ENCODE measurements around the gene OTOP3.

GRCh38 chr17:74904687-74905409 is 30.9 kb upstream of the OTOP3 start:
- TF ChIP-seq, protein P1, sequence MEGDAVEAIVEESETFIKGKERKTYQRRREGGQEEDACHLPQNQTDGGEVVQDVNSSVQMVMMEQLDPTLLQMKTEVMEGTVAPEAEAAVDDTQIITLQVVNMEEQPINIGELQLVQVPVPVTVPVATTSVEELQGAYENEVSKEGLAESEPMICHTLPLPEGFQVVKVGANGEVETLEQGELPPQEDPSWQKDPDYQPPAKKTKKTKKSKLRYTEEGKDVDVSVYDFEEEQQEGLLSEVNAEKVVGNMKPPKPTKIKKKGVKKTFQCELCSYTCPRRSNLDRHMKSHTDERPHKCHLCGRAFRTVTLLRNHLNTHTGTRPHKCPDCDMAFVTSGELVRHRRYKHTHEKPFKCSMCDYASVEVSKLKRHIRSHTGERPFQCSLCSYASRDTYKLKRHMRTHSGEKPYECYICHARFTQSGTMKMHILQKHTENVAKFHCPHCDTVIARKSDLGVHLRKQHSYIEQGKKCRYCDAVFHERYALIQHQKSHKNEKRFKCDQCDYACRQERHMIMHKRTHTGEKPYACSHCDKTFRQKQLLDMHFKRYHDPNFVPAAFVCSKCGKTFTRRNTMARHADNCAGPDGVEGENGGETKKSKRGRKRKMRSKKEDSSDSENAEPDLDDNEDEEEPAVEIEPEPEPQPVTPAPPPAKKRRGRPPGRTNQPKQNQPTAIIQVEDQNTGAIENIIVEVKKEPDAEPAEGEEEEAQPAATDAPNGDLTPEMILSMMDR (IDR thresholded peaks at IDR 0.05; ENCODE audit: low read depth, low read length) = no peak
- no peak for TF ChIP-seq EZH2phosphoT487 (IDR thresholded peaks at IDR 0.05; ENCODE audit: low read depth)

Measured in OCI-LY3 (cell line).